ENCODE data around the gene CARS2.
"Not testable (repeated sequence)": the region's sequence is repeated elsewhere in the genome, so short reads cannot be mapped to it uniquely, and the experiment has no call there.

The CARS2 gene

GRCh38 chr13:110705826-110706569 is at the start of gene CARS2:
Gene CARS2 (minus strand): TSS chr13:110706116. CDS start chr13:110706093, 23 bp downstream.
- DNase-seq = peak; percentile 100

- no peak for DNase-seq
Measured at GRCh38 chr13:110748271-110748670, 42.4 kb upstream of the CARS2 start.

- DNase-seq = no peak
Measured at GRCh38 chr13:110746438-110746837, 40.5 kb upstream of the CARS2 start.

GRCh38 chr13:110743687-110744086 is 37.8 kb upstream of the CARS2 start:
- no peak for DNase-seq

- no peak for DNase-seq
Measured at GRCh38 chr13:110737555-110737954, 31.6 kb upstream of the CARS2 start.

GRCh38 chr13:110734561-110734960 is 28.6 kb upstream of the CARS2 start:
- no peak for DNase-seq

- no peak for DNase-seq
Measured at GRCh38 chr13:110731072-110731471, 25.2 kb upstream of the CARS2 start.

GRCh38 chr13:110726726-110727125 is 20.8 kb upstream of the CARS2 start:
- no peak for DNase-seq

GRCh38 chr13:110726153-110726552 is 20.2 kb upstream of the CARS2 start:
- not testable (repeated sequence) for DNase-seq

- no peak for DNase-seq
Measured at GRCh38 chr13:110723598-110723997, 17.7 kb upstream of the CARS2 start.

GRCh38 chr13:110722971-110723370 is 17.1 kb upstream of the CARS2 start:
- no peak for DNase-seq

- no peak for DNase-seq
Measured at GRCh38 chr13:110719036-110719710, 13.3 kb upstream of the CARS2 start.

GRCh38 chr13:110716247-110716515 is 10.3 kb upstream of the CARS2 start:
- DNase-seq = no peak

- peak; percentile 100 for DNase-seq
Measured at GRCh38 chr13:110715395-110716246, 9.7 kb upstream of the CARS2 start.

- DNase-seq = peak; percentile 59
Measured at GRCh38 chr13:110714797-110715394, 9.0 kb upstream of the CARS2 start.

- no peak for DNase-seq
Measured at GRCh38 chr13:110713981-110714796, 8.3 kb upstream of the CARS2 start.

- no peak for DNase-seq
Measured at GRCh38 chr13:110713642-110713952, 7.7 kb upstream of the CARS2 start, which contains the start of gene ING1. Gene ING1 (plus strand): TSS chr13:110713700. CDS start chr13:110714150, 450 bp downstream.

- peak; percentile 100 for DNase-seq
Measured at GRCh38 chr13:110712849-110713641, 7.1 kb upstream of the CARS2 start.

- DNase-seq = peak; percentile 90
Measured at GRCh38 chr13:110712081-110712848, 6.3 kb upstream of the CARS2 start.

GRCh38 chr13:110706570-110707372 is 855 bp upstream of the CARS2 start:
- no peak for DNase-seq
